Neural cell (in vitro differentiated cells): ENCODE data around the gene TRIM9. TPM values are rescaled to one million over a fixed set of nuclear protein-coding genes. Genes with fewer than 3 reads are reported as not detected.
"Not testable (repeated sequence)": the region's sequence is repeated elsewhere in the genome, so short reads cannot be mapped to it uniquely, and the experiment has no call there.

Experiments
- H2AFZ ChIP-seq: fragments of 200-600, 300-800 bp; sonication (generic), shearing (Covaris generic); 2 replicates; pipeline ENCODE4 v1.6.0; 2014; ENCODE audit warnings: low read depth, mild to moderate bottlenecking, antibody characterized with exemption, low read length, moderate library complexity
- H3F3A ChIP-seq: fragments of 200-600 bp; shearing (Covaris generic); 2 replicates; pipeline ENCODE4 v1.6.1; 2016; ENCODE audit warnings: mild to moderate bottlenecking, moderate library complexity, mixed read lengths, antibody characterized with exemption, low read length; ENCODE audit not compliant: insufficient read depth, poor library complexity, severe bottlenecking
- H3K27ac ChIP-seq: fragments of 200-600, 300-800 bp; sonication (generic), shearing (Covaris generic); 2 replicates; pipeline ENCODE4 v1.5.1; 2014; ENCODE audit warnings: mild to moderate bottlenecking, low read length, moderate library complexity
- H3K27me3 ChIP-seq: fragments of 300-800, 200-600 bp; sonication (generic), shearing (Covaris generic); 2 replicates; pipeline ENCODE4 v1.6.0; 2014; ENCODE audit warnings: mild to moderate bottlenecking, low read depth, low read length, moderate library complexity; ENCODE audit not compliant: insufficient read depth
- H3K36me3 ChIP-seq: fragments of 300-800, 200-600 bp; sonication (generic), shearing (Covaris generic); 2 replicates; pipeline ENCODE4 v1.5.1; 2014; ENCODE audit warnings: mild to moderate bottlenecking, antibody characterized with exemption, low read length, moderate library complexity; ENCODE audit not compliant: insufficient read depth
- H3K4me2 ChIP-seq: fragments of 300-800, 200-600 bp; sonication (generic), shearing (Covaris generic); 2 replicates; pipeline ENCODE4 v1.6.0; 2014; ENCODE audit warnings: mild to moderate bottlenecking, low read length
- H3K4me3 ChIP-seq: fragments of 300-800, 200-600 bp; sonication (generic), shearing (Covaris generic); 2 replicates; pipeline ENCODE4 v1.5.1; 2014; ENCODE audit warnings: mild to moderate bottlenecking, low read length, moderate library complexity
- H3K79me2 ChIP-seq: fragments of 200-600 bp; shearing (Covaris generic); replicated peaks from 2 replicates; pipeline ENCODE4 v1.6.0; 2014; ENCODE audit warnings: mild to moderate bottlenecking, low read length, moderate library complexity; ENCODE audit not compliant: insufficient read depth
- H3K9ac ChIP-seq: fragments of 300-800, 200-600 bp; sonication (generic), shearing (Covaris generic); 2 replicates; pipeline ENCODE4 v1.6.1; 2016; ENCODE audit warnings: mild to moderate bottlenecking, low read length, mixed read lengths
- H3K9me2 ChIP-seq: fragments of 200-600 bp; shearing (Covaris generic); 2 replicates; pipeline ENCODE4 v1.6.1; 2016; ENCODE audit warnings: mild to moderate bottlenecking, low read length, mixed read lengths; ENCODE audit not compliant: insufficient read depth
- H3K9me3 ChIP-seq: fragments of 200-600, 300-800 bp; sonication (generic), shearing (Covaris generic); 2 replicates; pipeline ENCODE4 v1.6.1; 2016; ENCODE audit warnings: mild to moderate bottlenecking, mixed run types, low read length, moderate library complexity, mixed read lengths
- H4K20me1 ChIP-seq: fragments of 200-600 bp; shearing (Covaris generic); 2 replicates; pipeline ENCODE4 v1.6.1; 2016; ENCODE audit warnings: mild to moderate bottlenecking, mixed run types; ENCODE audit not compliant: insufficient read depth
- CTCF ChIP-seq: fragments of 450-650 bp; IDR thresholded peaks from 2 replicates; pipeline ENCODE4 v1.5.1; 2014; ENCODE audit warnings: antibody characterized with exemption, mild to moderate bottlenecking, moderate library complexity; ENCODE audit not compliant: poor library complexity, severe bottlenecking
- EP300 ChIP-seq: fragments of 450-650 bp; conservative IDR thresholded peaks from 2 replicates; pipeline ENCODE4 v1.6.1; 2014; ENCODE audit warnings: antibody characterized with exemption, mild to moderate bottlenecking, moderate library complexity; ENCODE audit not compliant: poor library complexity, severe bottlenecking
- RAD21 ChIP-seq: fragments of 450-650 bp; conservative IDR thresholded peaks from 2 replicates; pipeline ENCODE4 v1.6.1; 2014; ENCODE audit warnings: antibody characterized with exemption, mild to moderate bottlenecking, moderate library complexity
- REST ChIP-seq: IDR thresholded peaks from 2 replicates; pipeline ENCODE4 v1.6.1; 2012; ENCODE audit warnings: borderline replicate concordance
- TAF1 ChIP-seq: IDR thresholded peaks from 2 replicates; pipeline ENCODE4 v1.6.1; 2012; ENCODE audit warnings: low read depth
- polyA plus RNA-seq: library from polyadenylated mRNA; depleted of rRNA; stranded (reverse); fragments of >200 nt; gene quantifications from 2 replicates; pipeline ENCODE4 v1.2.3, GENCODE V29; 2014

The TRIM9 gene
- polyA plus RNA-seq, 1 donor from 2014 or later = 15.9 TPM

GRCh38 chr14:50994158-50994557, 100.7 kb downstream of the TRIM9 start:
- not testable (repeated sequence) for H2AFZ ChIP-seq, H3K4me2 ChIP-seq, H3K9me2 ChIP-seq, H3K27me3 ChIP-seq, H3K9ac ChIP-seq, H3K9me3 ChIP-seq, H3K36me3 ChIP-seq, H4K20me1 ChIP-seq, H3K4me3 ChIP-seq, H3K27ac ChIP-seq, H3F3A ChIP-seq, H3K79me2 ChIP-seq

- H3F3A ChIP-seq = no peaks in the 10 kb centered on the region
- no peaks in the 10 kb centered on the region for H4K20me1 ChIP-seq
- H3K36me3 ChIP-seq = no peaks in the 10 kb centered on the region
- no peaks in the 10 kb centered on the region for H3K27me3 ChIP-seq
- no peak overlapping the region for H3K4me2 ChIP-seq
- no peaks in the 10 kb centered on the region for H3K79me2 ChIP-seq
- no peak overlapping the region for H3K27ac ChIP-seq
- no peak for TF ChIP-seq TAF1
- TF ChIP-seq REST = no peak
- TF ChIP-seq RAD21 = no peak
- TF ChIP-seq EP300 = no peak
- H3K9ac ChIP-seq = no peak overlapping the region
- H3K9me3 ChIP-seq = no peaks in the 10 kb centered on the region
- no peak overlapping the region for H2AFZ ChIP-seq
- H3K9me2 ChIP-seq = no peaks in the 10 kb centered on the region
- H3K4me3 ChIP-seq = no peak overlapping the region
Measured at GRCh38 chr14:50985859-50986331, 109.0 kb downstream of the TRIM9 start.

- Histone ChIP-seq H3K4me3 (no peak overlapping the region), H3K9me2 (no peaks in the 10 kb centered on the region), H3K9ac (no peak overlapping the region), H4K20me1 (no peaks in the 10 kb centered on the region), H3K4me2 (no peak overlapping the region), H3F3A (no peaks in the 10 kb centered on the region), H3K36me3 (no peaks in the 10 kb centered on the region), H3K27ac (no peak overlapping the region), H3K9me3 (no peaks in the 10 kb centered on the region), H2AFZ (no peak overlapping the region), H3K27me3 (no peaks in the 10 kb centered on the region), H3K79me2 (no peaks in the 10 kb centered on the region)
- TF ChIP-seq CTCF = no peak
Measured at GRCh38 chr14:50985124-50985858, 109.6 kb downstream of the TRIM9 start.
